Measurements from ENCODE around the gene TTC13. TPM values are rescaled to one million over a fixed set of nuclear protein-coding genes. Genes with fewer than 3 reads are reported as not detected.

The TTC13 gene
- total RNA-seq, 1 experiment from 2014 or later, result 12.3 TPM

GRCh38 chr1:230884646-230885045 lies 94.0 kb downstream of the TTC13 start:
- ChIA-PET RAD21 (ENCODE audit: low non-redundant PET in 1 of 2, low total read pairs in 2 of 2, uncharacterized antibody in 2 of 2, unreplicated experiment in 2 of 2) (no interaction called here), CTCF (no interaction called here), POLR2A (no interaction called here)
- ATAC-seq, result no peak
- no peaks in the 10 kb centered on the region for H3K9me2 ChIP-seq (ENCODE audit: insufficient read depth)
- no peak overlapping the region for H2AFZ ChIP-seq (ENCODE audit: low read depth, low read length, poor library complexity, severe bottlenecking)
- H3K27me3 ChIP-seq (ENCODE audit: insufficient read depth, low read length), result no peaks in the 10 kb centered on the region
- no peak overlapping the region for H3K4me2 ChIP-seq (ENCODE audit: low read length)
- H3K36me3 ChIP-seq (ENCODE audit: control insufficient read depth in 1 of 2, insufficient read depth in 2 of 2, low read length in 2 of 2), result no peaks in the 10 kb centered on the region
- no TSS peak for BruUV-seq (replicated peaks)
- no peaks in the 10 kb centered on the region for H3K4me1 ChIP-seq (ENCODE audit: control insufficient read depth in 1 of 2, insufficient read depth in 2 of 2, low read length in 2 of 2)
- intact Hi-C loops (cut with micrococcal nuclease), result no loop called here
- H3K27ac ChIP-seq (ENCODE audit: low read depth, low read length), result no peak overlapping the region
- TF ChIP-seq EZH2 (IDR thresholded peaks at IDR 0.05) (no peak), CBX3 (IDR thresholded peaks at IDR 0.05; ENCODE audit: low read depth) (no peak; the same call in 1 of the 2 replicates), CEBPB (IDR thresholded peaks at IDR 0.05; ENCODE audit: low read depth) (no peak), CTCF (IDR thresholded peaks at IDR 0.05 in 2 of 3, conservative IDR thresholded peaks at IDR 0.05 in 1 of 3; ENCODE audit: borderline replicate concordance in 1 of 3, insufficient read depth in 1 of 3, low read depth in 2 of 3, low read length in 2 of 3) (no peak), SRF (IDR thresholded peaks at IDR 0.05; ENCODE audit: low read depth) (no peak), SIN3A (IDR thresholded peaks at IDR 0.05; ENCODE audit: low read depth) (no peak), RAD21 (IDR thresholded peaks at IDR 0.05; ENCODE audit: low read depth) (no peak), EGR1 (IDR thresholded peaks at IDR 0.05; ENCODE audit: low read depth) (no peak), POLR2A (IDR thresholded peaks at IDR 0.05; ENCODE audit: borderline replicate concordance, extremely low read depth, insufficient read depth, insufficient read length) (no peak), TCF7L2 (IDR thresholded peaks at IDR 0.05; ENCODE audit: borderline replicate concordance, extremely low read depth, insufficient read depth, insufficient read length) (no peak), ZBTB33 (IDR thresholded peaks at IDR 0.05; ENCODE audit: extremely low read depth, insufficient replicate concordance, low read length) (no peak)
- TF ChIP-seq, protein P1, sequence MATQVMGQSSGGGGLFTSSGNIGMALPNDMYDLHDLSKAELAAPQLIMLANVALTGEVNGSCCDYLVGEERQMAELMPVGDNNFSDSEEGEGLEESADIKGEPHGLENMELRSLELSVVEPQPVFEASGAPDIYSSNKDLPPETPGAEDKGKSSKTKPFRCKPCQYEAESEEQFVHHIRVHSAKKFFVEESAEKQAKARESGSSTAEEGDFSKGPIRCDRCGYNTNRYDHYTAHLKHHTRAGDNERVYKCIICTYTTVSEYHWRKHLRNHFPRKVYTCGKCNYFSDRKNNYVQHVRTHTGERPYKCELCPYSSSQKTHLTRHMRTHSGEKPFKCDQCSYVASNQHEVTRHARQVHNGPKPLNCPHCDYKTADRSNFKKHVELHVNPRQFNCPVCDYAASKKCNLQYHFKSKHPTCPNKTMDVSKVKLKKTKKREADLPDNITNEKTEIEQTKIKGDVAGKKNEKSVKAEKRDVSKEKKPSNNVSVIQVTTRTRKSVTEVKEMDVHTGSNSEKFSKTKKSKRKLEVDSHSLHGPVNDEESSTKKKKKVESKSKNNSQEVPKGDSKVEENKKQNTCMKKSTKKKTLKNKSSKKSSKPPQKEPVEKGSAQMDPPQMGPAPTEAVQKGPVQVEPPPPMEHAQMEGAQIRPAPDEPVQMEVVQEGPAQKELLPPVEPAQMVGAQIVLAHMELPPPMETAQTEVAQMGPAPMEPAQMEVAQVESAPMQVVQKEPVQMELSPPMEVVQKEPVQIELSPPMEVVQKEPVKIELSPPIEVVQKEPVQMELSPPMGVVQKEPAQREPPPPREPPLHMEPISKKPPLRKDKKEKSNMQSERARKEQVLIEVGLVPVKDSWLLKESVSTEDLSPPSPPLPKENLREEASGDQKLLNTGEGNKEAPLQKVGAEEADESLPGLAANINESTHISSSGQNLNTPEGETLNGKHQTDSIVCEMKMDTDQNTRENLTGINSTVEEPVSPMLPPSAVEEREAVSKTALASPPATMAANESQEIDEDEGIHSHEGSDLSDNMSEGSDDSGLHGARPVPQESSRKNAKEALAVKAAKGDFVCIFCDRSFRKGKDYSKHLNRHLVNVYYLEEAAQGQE (IDR thresholded peaks at IDR 0.05; ENCODE audit: low read depth), result no peak
- TF ChIP-seq, protein P2, sequence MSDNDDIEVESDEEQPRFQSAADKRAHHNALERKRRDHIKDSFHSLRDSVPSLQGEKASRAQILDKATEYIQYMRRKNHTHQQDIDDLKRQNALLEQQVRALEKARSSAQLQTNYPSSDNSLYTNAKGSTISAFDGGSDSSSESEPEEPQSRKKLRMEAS (IDR thresholded peaks at IDR 0.05), result no peak
- H4K20me1 ChIP-seq (ENCODE audit: insufficient read depth), result no peaks in the 10 kb centered on the region
- no peak for DNase-seq (ENCODE audit: low read depth, low spot score)
- H3K9ac ChIP-seq (ENCODE audit: low read length), result no peak overlapping the region
- no peaks in the 10 kb centered on the region for H3K79me2 ChIP-seq (ENCODE audit: insufficient read depth, low read length)
- no peak overlapping the region for H3K4me3 ChIP-seq (replicated peaks in 1 of 2; ENCODE audit: low read depth in 1 of 2, low read length in 2 of 2)
- peaks cover 0 to 9% of the 10 kb centered on the region in 2 experiments; a peak in 1 of 4 replicates for H3K9me3 ChIP-seq (ENCODE audit: control insufficient read depth in 1 of 2, insufficient read depth in 1 of 2, low read depth in 1 of 2, low read length in 2 of 2)
